Esophagus squamous epithelium (tissue), 5 donors: ENCODE results near the gene POLR1B. TPM values are rescaled to one million over a fixed set of nuclear protein-coding genes. Genes with fewer than 3 reads are reported as not detected.

Experiments
- DNase-seq: peaks from one replicate; lab custom pipeline; 2025; lab: John Stamatoyannopoulos, UW
- H3K27ac ChIP-seq, 4 donors: fragments of 200-600 bp; sonication (generic); one replicate each; pipeline ENCODE4 v1.5.1; 2016 to 2019; ENCODE audit warnings: mild to moderate bottlenecking in 1 of 4
- H3K27me3 ChIP-seq, 4 donors: fragments of 200-600 bp; sonication (generic); 1 replicate in 3 of 4; 2 replicates in 1 of 4; pipeline versions ENCODE4 v1.5.1 to v1.6.0; 2017 to 2021; ENCODE audit warnings: antibody characterized with exemption in 1 of 4
- H3K36me3 ChIP-seq, 3 donors: fragments of 200-600 bp; sonication (generic); one replicate each; pipeline ENCODE4 v1.5.1; 2016 to 2019
- H3K4me1 ChIP-seq, 3 donors: fragments of 200-600 bp; sonication (generic); one replicate each; pipeline ENCODE4 v1.5.1; 2017 to 2019
- H3K4me3 ChIP-seq, 4 donors: fragments of 200-600 bp; sonication (generic); 1 replicate in 3 of 4; 2 replicates in 1 of 4; pipeline ENCODE4 v1.5.1; 2016 to 2019; ENCODE audit warnings: mild to moderate bottlenecking in 2 of 4, moderate library complexity in 1 of 4
- H3K9me3 ChIP-seq, 3 donors: fragments of 200-600 bp; sonication (generic); one replicate each; pipeline ENCODE4 v1.5.1; 2016 to 2019
- CTCF ChIP-seq, 6 experiments: fragments of 450-650 bp in 4 of 6; fragments of 200-600 bp in 2 of 6; sonication (generic) in 2 of 6; IDR thresholded peaks; one replicate each; pipeline ENCODE4 v1.5.1; 2016 to 2019; ENCODE audit warnings: antibody characterized with exemption in 6 of 6, mild to moderate bottlenecking in 4 of 6, moderate library complexity in 4 of 6
- POLR2A ChIP-seq, 4 donors: fragments of 450-650 bp; IDR thresholded peaks; one replicate each; pipeline ENCODE4 v1.6.1; 2017; ENCODE audit warnings: antibody characterized with exemption in 4 of 4, mild to moderate bottlenecking in 4 of 4, moderate library complexity in 3 of 4
- WGBS, 2 donors: methylation state at CpG; one replicate each; pipeline ENCODE4 v1.1.5; 2018; 5-methylcytosine and 5-hydroxymethylcytosine counted together
- intact Hi-C: fragments of 100-400 bp; cut with DNase I; formaldehyde crosslinking; loops from one replicate; pipeline ENCODE4 v1.15.0; 2022
- total RNA-seq, 4 donors: library from RNA; depleted of rRNA; stranded (reverse); fragments of >200 nt; gene quantifications; one replicate each; pipeline ENCODE4 v1.1.0, GENCODE V29; 2016
- donor health status: DM: yes; HTN: yes; CAD: no.

Gene POLR1B
- total RNA-seq, 4 donors from 2014 or later, result 16.7 to 31.3 (median 21.1) TPM

- TF ChIP-seq POLR2A (IDR thresholded peaks at IDR 0.05), result no peak
- TF ChIP-seq CTCF (IDR thresholded peaks at IDR 0.05), result no peak
- H3K27ac ChIP-seq, result no peak overlapping the region
- 96 to 98% methylated on average over 9 to 10 of the region's 18 CpGs for WGBS, 2 donors
These were observed 43.7 kb downstream of the POLR1B start for GRCh38 chr2:112585873-112586464.

GRCh38 chr2:112588611-112589045 lies 46.4 kb downstream of the POLR1B start:
- H3K4me3 ChIP-seq, result no peak overlapping the region
- DNase-seq, result no peak
- no peaks in the 10 kb centered on the region for H3K9me3 ChIP-seq
- no peak overlapping the region for H3K27ac ChIP-seq
- WGBS, 2 donors, result 40 to 64% methylated on average over 4 of the region's 6 CpGs
- H3K4me1 ChIP-seq, result peaks cover 4 to 26% (median 11%) of the 10 kb centered on the region in 3 donors
- intact Hi-C loops, result no loop called here
- no peak for TF ChIP-seq POLR2A (IDR thresholded peaks at IDR 0.05)
- no peak for TF ChIP-seq CTCF (IDR thresholded peaks at IDR 0.05)
- peaks cover 0 to 49% (median 0%) of the 10 kb centered on the region in 3 donors for H3K36me3 ChIP-seq
- H3K27me3 ChIP-seq, result no peaks in the 10 kb centered on the region

More at GRCh38 chr2:112585873-112586464, 43.7 kb downstream of the POLR1B start:
- Histone ChIP-seq H3K4me1 (peaks cover 4 to 42% (median 19%) of the 10 kb centered on the region in 3 donors), H3K4me3 (no peak overlapping the region), H3K27me3 (no peaks in the 10 kb centered on the region), H3K36me3 (peaks cover 0 to 49% (median 0%) of the 10 kb centered on the region in 3 donors), H3K9me3 (no peaks in the 10 kb centered on the region)
- intact Hi-C loops, result no loop called here
- no peak for DNase-seq

DNA sequence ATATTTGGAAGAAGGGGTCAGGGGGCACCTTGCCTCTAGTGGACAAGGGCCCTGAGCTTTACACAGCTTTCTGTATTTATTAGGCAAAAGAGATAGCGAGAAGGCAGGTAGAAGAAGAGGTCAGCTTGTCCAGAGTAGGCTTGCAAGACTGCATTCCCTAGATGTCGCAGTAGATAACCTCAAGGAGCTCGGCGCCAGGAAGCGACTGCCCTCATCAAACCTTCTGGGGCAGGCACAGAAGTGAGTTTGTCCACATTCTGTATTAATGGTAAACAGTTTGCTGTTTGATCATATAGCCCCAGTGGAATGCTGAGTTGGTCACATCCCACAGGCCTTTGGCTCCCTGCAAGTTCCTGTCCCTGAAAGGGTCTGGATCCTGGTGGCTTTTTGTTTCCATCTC lies 49.1 kb downstream of the POLR1B start:
- no peak overlapping the region for H3K27ac ChIP-seq

GRCh38 chr2:112593736-112594135 lies 51.5 kb downstream of the POLR1B start:
- no peak for DNase-seq
- Histone ChIP-seq H3K4me1 (no peaks in the 10 kb centered on the region), H3K36me3 (peaks cover 0 to 21% (median 0%) of the 10 kb centered on the region in 3 donors), H3K4me3 (no peak overlapping the region), H3K27ac (no peak overlapping the region), H3K9me3 (no peaks in the 10 kb centered on the region), H3K27me3 (no peaks in the 10 kb centered on the region)
- TF ChIP-seq POLR2A (IDR thresholded peaks at IDR 0.05), result no peak
- intact Hi-C loops, result no loop called here
- WGBS, 2 donors, result 78 to 91% methylated on average over 4 of the region's 4 CpGs

More for the DNA sequence above, 49.1 kb downstream of the POLR1B start:
- Histone ChIP-seq H3K27me3 (no peaks in the 10 kb centered on the region), H3K36me3 (peaks cover 0 to 44% (median 0%) of the 10 kb centered on the region in 3 donors), H3K4me3 (no peak overlapping the region), H3K4me1 (peaks cover 0 to 5% (median 0%) of the 10 kb centered on the region in 3 donors), H3K9me3 (no peaks in the 10 kb centered on the region)
- intact Hi-C loops, result no loop called here
- DNase-seq, result no peak
- 87 to 93% methylated on average over 5 of the region's 5 CpGs for WGBS, 2 donors
- no peak for TF ChIP-seq POLR2A (IDR thresholded peaks at IDR 0.05)
- no peak for TF ChIP-seq CTCF (IDR thresholded peaks at IDR 0.05)

DNA sequence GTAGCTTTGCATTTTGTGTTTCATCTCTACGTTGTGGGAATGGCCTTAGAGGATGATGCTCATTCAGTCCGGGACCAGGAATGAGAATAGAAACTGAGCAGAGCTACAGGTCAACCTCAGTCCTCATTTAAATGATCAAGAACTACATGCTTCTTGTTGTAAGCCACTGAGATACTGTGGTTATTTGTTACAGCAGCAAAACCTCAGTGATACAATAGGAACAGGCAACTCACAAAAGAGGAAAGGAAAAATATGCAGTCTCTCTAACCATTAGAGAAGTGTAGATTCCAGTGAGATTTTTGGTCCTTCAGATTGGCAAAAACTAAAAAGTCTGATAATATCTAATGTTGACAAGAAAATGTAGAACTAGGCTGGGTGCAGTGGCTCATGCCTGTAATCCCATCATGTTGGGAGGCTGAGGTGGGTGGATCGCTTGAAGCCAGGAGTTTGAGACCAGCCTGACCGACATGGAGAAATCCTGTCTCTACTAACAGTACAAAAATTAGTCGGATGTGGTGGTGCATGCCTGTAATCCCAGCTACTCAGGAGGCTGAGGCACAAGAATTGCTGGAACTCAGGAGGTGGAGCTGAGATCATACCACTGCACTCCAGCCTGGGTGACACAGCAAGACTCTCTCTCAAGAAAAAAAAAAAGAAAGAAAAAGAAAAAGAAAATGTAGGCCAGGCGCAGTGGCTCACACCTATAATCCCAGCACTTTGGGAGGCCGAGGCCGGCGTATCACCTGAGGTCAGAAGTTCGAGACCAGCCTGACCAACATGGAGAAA lies 55.5 kb downstream of the POLR1B start:
- TF ChIP-seq CTCF (IDR thresholded peaks at IDR 0.05), result no peak
- WGBS, 2 donors, result 86 to 89% methylated on average over 7 to 9 of the region's 10 CpGs
- peaks cover 0 to 9% (median 4%) of the 10 kb centered on the region in 3 donors for H3K4me1 ChIP-seq
- no peaks in the 10 kb centered on the region for H3K9me3 ChIP-seq
- H3K27me3 ChIP-seq, result no peaks in the 10 kb centered on the region
- H3K27ac ChIP-seq, result no peak overlapping the region
- no peak overlapping the region for H3K4me3 ChIP-seq
- no peaks in the 10 kb centered on the region for H3K36me3 ChIP-seq
- DNase-seq, result no peak
- intact Hi-C loops, result no loop called here
